Osteoblast (primary cell): ENCODE measurements around the gene SLC22A3. TPM values are rescaled to one million over a fixed set of nuclear protein-coding genes. Genes with fewer than 3 reads are reported as not detected.

Experiments
- DNase-seq: peaks from one replicate; pipeline ENCODE4 v3.0.0; 2011; ENCODE audit warnings: low spot score, mixed read lengths; ENCODE audit not compliant: insufficient read length; ENCODE audit errors: missing footprints
- H2AFZ ChIP-seq: 2 replicates; pipeline ENCODE4 v1.6.0; 2011; ENCODE audit warnings: mild to moderate bottlenecking, low read length
- H3K27ac ChIP-seq: 2 replicates; pipeline ENCODE4 v1.5.1; 2011; ENCODE audit warnings: mild to moderate bottlenecking, low read depth, low read length, moderate library complexity
- H3K27me3 ChIP-seq: 2 replicates; pipeline ENCODE4 v1.6.0; 2012; ENCODE audit warnings: mild to moderate bottlenecking, control low read depth, inconsistent platforms, low read length, moderate library complexity; ENCODE audit not compliant: insufficient read depth
- H3K36me3 ChIP-seq: 2 replicates; pipeline ENCODE4 v1.5.1; 2011; ENCODE audit warnings: mild to moderate bottlenecking, low read length, control low read depth, moderate library complexity; ENCODE audit not compliant: insufficient read depth
- H3K4me1 ChIP-seq: 2 replicates; pipeline ENCODE4 v1.5.1; 2011; ENCODE audit warnings: mild to moderate bottlenecking, low read length, control low read depth, moderate library complexity; ENCODE audit not compliant: insufficient read depth
- H3K4me2 ChIP-seq: 2 replicates; pipeline ENCODE4 v1.6.0; 2011; ENCODE audit warnings: mild to moderate bottlenecking, low read length; ENCODE audit not compliant: insufficient read depth
- H3K4me3 ChIP-seq: fragments of 200-600 bp; sonication (generic); 3 replicates; pipeline ENCODE4 v1.5.1; 2012; ENCODE audit warnings: mild to moderate bottlenecking, low read length, inconsistent platforms; ENCODE audit not compliant: insufficient read depth
- H3K79me2 ChIP-seq: 2 replicates; pipeline ENCODE4 v1.6.0; 2012; ENCODE audit warnings: mild to moderate bottlenecking, low read length, control low read depth, inconsistent platforms; ENCODE audit not compliant: insufficient read depth
- H3K9me3 ChIP-seq: 2 replicates; pipeline ENCODE4 v1.5.1; 2011; ENCODE audit warnings: low read depth, low read length, control low read depth
- H4K20me1 ChIP-seq: 2 replicates; pipeline ENCODE4 v1.6.0; 2012; ENCODE audit warnings: mild to moderate bottlenecking, low read length, control low read depth; ENCODE audit not compliant: insufficient read depth
- total RNA-seq: library from RNA; depleted of rRNA; stranded (reverse); fragments of >200 nt; gene quantifications from 2 replicates; pipeline ENCODE4 v1.2.3, GENCODE V29; 2012
- TF ChIP-seq, protein P1 (sequence below): IDR thresholded peaks from 2 replicates; pipeline ENCODE4 v1.5.1; 2011; ENCODE audit warnings: mild to moderate bottlenecking, low read depth, low read length, moderate library complexity; ENCODE audit errors: extremely low read depth

SLC22A3 gene
- total RNA-seq, 1 donor = 22.1 TPM

DNA sequence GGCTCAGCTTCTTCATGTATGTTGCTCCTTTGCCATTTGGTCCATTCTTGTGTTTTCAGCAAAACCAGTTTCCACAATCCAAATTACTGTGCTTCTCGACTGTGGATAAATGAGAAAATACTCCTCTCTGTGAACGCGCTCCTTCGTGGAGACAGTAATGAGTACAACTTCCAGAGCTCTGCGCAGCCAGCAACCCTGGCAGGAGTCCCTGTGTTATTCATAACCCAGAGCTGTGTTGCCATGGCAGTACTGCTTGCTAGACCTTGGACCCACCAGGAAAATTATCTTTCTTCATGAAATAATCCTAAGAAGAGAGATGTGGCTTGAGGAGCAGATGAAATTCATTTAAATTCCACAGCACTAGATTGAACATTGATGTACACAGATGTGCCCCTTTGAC lies 73.7 kb downstream of the SLC22A3 start:
- no peak overlapping the region for H3K27ac ChIP-seq
- H3K4me2 ChIP-seq = no peak overlapping the region
- TF ChIP-seq, protein P1, sequence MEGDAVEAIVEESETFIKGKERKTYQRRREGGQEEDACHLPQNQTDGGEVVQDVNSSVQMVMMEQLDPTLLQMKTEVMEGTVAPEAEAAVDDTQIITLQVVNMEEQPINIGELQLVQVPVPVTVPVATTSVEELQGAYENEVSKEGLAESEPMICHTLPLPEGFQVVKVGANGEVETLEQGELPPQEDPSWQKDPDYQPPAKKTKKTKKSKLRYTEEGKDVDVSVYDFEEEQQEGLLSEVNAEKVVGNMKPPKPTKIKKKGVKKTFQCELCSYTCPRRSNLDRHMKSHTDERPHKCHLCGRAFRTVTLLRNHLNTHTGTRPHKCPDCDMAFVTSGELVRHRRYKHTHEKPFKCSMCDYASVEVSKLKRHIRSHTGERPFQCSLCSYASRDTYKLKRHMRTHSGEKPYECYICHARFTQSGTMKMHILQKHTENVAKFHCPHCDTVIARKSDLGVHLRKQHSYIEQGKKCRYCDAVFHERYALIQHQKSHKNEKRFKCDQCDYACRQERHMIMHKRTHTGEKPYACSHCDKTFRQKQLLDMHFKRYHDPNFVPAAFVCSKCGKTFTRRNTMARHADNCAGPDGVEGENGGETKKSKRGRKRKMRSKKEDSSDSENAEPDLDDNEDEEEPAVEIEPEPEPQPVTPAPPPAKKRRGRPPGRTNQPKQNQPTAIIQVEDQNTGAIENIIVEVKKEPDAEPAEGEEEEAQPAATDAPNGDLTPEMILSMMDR = no peak
- no peaks in the 10 kb centered on the region for H3K9me3 ChIP-seq
- no peak overlapping the region for H2AFZ ChIP-seq
- H3K79me2 ChIP-seq = no peaks in the 10 kb centered on the region
- no peak for DNase-seq
- no peak overlapping the region for H3K4me3 ChIP-seq
- H4K20me1 ChIP-seq = no peaks in the 10 kb centered on the region
- no peaks in the 10 kb centered on the region for H3K27me3 ChIP-seq
- H3K4me1 ChIP-seq = no peaks in the 10 kb centered on the region
- H3K36me3 ChIP-seq = no peaks in the 10 kb centered on the region

DNA sequence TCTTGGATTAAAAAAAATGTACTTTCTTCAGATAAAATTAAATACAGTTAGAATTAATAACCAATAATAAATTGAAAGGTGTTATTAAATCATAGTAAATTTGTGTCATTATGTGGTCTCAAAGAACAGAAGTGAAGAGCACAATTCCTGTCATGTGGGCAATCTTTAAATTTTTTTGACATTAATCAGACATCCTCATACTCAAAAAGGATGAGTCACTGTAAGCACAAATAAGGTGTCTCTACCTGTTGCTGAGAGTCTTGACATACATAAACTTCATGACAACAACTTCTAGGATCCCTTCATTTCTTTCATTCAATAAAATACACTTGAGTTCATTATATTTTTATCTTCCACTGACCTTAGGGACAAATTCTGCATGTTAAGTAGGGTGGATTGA lies 76.1 kb downstream of the SLC22A3 start:
- DNase-seq = no peak
- no peak overlapping the region for H3K4me3 ChIP-seq
- no peak overlapping the region for H3K27ac ChIP-seq
- H3K4me1 ChIP-seq = peaks cover 3% of the 10 kb centered on the region
- no peak overlapping the region for H3K4me2 ChIP-seq
- H4K20me1 ChIP-seq = no peaks in the 10 kb centered on the region
- H3K9me3 ChIP-seq = no peaks in the 10 kb centered on the region
- TF ChIP-seq, protein P1 = no peak
- no peaks in the 10 kb centered on the region for H3K27me3 ChIP-seq
- H3K79me2 ChIP-seq = no peaks in the 10 kb centered on the region
- no peak overlapping the region for H2AFZ ChIP-seq
- no peaks in the 10 kb centered on the region for H3K36me3 ChIP-seq

DNA sequence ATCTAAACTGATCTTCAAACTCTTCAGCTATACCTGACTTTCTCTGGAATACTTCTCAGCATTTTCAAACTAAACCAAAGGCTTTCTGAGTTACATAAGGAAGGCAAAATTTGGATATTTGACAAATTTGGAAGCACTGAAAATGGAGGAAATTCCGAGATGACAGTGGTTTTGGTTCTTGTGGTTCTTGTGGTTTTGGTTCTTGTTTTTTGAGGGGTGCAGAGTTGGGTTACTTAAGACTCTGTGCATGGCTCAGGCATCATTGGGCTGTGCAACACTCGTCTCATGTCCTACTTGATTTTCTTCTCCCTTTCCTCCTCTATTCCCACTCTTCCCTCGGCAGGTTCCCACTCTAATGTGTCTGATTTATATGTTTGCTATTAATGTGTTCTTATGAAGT lies 78.0 kb downstream of the SLC22A3 start:
- Histone ChIP-seq H3K4me3 (no peak overlapping the region), H3K4me1 (peaks cover 11% of the 10 kb centered on the region), H3K9me3 (no peaks in the 10 kb centered on the region), H3K27me3 (no peaks in the 10 kb centered on the region), H3K4me2 (no peak overlapping the region), H3K36me3 (no peaks in the 10 kb centered on the region), H3K27ac (no peak overlapping the region), H3K79me2 (no peaks in the 10 kb centered on the region), H2AFZ (no peak overlapping the region), H4K20me1 (no peaks in the 10 kb centered on the region)
- TF ChIP-seq, protein P1 = no peak
- DNase-seq = no peak

DNA sequence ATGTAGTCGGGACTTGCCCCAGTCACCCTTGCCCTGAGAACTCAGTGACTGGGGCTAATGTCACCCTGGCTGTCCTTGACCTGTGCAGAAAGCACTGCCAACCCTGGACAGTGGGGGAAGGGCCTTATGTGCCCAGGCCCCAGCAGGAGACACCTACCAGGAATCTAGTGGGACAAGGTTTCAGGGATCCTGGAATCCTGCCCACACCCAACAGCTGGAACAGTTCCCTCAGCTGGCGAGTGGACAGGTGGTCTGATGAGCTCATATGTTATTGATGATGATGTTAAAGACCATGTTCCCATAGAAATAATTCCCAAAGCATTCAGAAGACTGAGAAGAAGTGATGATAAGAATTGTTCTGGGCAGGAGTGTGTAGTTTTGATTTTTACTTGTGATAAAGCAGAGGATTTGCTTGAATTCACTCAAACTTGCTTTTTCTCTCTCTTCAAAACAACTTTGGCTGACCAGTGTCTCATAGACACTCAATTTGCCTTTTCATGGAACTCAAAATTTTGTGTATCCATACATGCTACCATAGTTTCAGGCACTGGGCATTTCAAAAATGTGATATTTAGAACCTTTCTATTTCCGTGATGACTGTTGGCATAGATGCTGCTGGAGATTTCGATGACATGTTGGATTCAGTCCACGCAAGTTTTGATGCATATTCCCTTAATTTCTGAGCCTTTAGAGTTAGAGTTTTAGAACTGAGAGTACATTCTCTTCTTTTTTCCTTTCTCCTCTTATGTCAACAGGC lies 79.3 kb downstream of the SLC22A3 start:
- Histone ChIP-seq H3K4me1 (peaks cover 21% of the 10 kb centered on the region), H3K27ac (no peak overlapping the region), H3K4me2 (no peak overlapping the region), H3K36me3 (no peaks in the 10 kb centered on the region), H4K20me1 (no peaks in the 10 kb centered on the region), H2AFZ (no peak overlapping the region), H3K79me2 (no peaks in the 10 kb centered on the region), H3K9me3 (no peaks in the 10 kb centered on the region), H3K4me3 (no peak overlapping the region), H3K27me3 (no peaks in the 10 kb centered on the region)
- no peak for DNase-seq
- TF ChIP-seq, protein P1 = no peak
